NCI-H526 treated with DMSO at 0.1 percent for 48 hours (cell line): ENCODE results near the gene RNF183.

Experiments used
- DNase-seq: peaks from one replicate; lab custom pipeline; 2025; lab: John Stamatoyannopoulos, UW

Gene RNF183

GRCh38 chr9:113302792-113303418, at the start of gene RNF183:
TSS of gene RNF183 (minus strand) at chr9:113303376. CDS start at chr9:113298184, 5,192 bp downstream.
- DNase-seq = no peak

GRCh38 chr9:113352411-113352810, 49.2 kb upstream of the RNF183 start:
- DNase-seq = no peak

DNA sequence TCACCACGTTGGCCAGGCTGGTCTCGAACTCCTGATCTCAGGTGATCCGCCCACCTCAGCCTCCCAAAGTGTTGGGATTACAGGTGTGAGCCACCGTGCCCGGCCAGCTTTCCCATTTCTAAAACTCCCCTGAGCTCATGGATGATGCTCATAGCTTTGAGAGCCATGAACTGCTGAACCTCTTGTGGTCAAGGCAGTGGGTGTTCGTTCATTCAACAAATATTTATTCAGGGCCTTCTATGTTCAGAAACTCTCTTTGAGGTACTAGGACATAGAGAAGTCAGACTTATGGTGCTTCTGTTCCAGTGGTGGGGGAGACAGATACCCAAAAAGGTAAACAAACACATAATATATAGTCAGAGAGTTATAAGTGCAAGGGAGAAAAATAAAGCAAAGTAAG, 48.8 kb upstream of the RNF183 start:
- no peak for DNase-seq

DNA sequence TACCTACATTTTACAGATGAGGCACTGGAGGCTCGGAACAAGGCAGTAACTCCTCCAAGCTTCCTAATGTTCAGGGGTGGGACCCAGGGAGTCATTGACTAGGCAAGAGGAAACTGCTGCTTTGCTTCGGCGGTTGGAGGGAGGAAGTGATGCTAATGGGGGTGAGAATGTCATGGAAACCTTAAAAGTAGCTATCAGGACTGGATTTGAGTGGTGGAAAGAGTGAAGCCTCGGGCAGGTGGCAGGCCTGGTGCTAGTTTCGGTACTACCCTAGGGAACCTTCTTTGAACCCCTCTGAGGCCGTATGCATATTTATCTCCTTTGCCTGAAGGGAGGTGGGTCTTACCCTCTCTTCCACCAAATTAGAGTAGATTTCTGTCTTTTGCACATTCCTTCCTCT, 47.8 kb upstream of the RNF183 start:
- DNase-seq = no peak

DNA sequence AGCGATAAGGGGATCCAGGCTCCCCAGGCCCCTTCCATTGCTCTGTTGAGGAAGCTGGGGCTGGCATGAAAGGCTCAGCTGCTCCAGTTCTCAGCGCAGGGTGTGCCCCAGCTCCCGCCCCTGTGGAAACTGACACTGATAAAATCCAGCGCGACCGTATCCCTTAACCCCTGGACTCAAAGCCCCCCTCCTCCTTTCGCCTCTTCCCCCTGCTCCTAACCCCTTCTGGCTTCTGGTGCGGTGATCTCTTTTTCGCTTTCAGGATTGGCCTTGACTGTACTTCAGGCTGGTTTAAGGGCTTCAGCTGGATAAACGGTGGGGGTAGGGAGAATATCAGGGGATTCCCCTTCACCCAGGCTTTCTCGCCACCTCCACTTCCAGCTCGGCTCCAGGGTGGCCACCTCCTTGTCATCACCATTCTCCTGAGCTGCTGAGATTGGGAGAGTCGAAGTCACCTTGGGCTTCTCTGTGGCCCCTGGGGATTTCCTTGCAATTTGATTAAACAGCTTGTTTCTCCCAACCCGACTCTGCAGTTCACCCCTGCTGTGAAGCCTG, 47.0 kb upstream of the RNF183 start:
- DNase-seq = no peak

DNA sequence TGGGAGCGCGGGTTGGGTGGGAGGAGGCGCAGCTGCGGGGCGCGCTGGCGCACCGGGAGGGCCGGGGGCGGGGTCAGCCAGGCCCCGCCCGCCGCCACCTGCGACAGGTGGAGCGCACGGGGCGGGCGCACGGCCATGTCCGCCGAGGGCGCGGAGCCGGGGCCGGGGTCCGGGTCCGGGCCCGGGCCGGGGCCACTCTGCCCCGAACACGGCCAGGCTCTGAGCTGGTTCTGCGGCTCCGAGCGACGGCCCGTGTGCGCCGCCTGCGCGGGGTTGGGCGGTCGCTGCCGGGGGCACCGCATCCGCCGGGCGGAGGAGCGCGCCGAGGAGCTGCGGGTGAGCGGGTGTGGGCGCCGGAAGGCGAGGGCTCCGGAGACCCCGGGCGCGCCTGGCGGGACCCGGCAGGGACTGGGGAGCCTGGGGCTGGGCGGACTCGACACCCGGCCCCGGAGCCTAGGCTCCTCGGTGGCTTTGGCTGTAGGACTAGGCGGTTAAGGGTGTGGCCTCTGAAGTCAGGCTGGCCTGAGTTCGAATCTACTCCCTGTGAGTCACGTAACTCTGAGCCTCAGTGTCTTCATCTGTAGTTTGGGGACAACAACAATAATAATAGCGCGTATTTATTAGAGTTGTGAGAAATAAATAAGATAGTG, 46.4 kb upstream of the RNF183 start, which contains the start of gene BSPRY:
Gene BSPRY (plus strand): TSS at position 97 of the 650 bp plus-strand sequence. CDS start 39 bp downstream, at position 136.
- no peak for DNase-seq

GRCh38 chr9:113349066-113349444, 45.9 kb upstream of the RNF183 start:
- DNase-seq = no peak

GRCh38 chr9:113348437-113348836, 45.3 kb upstream of the RNF183 start:
- DNase-seq = no peak

DNA sequence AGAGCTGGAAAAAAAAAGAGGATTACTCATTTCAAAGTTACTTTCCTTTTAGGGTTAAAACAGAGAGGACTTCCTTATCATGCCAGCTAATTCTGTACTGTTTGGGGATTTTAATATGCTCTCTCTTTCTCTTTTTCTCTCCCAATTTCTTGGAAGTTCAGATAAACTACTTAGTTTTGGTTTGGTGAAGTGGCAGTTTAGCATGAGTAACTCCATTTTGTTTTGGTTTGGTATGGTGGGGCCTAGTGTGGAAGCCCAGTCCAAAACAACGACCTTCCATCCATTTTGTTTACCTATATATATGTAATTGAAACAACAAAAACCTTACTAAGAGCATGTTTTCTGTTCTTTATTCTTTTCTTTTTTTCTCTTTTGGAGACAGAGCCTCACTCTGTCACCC, 42.5 kb upstream of the RNF183 start:
- no peak for DNase-seq

- no peak for DNase-seq
These were observed 42.0 kb upstream of the RNF183 start for GRCh38 chr9:113345190-113345589.

DNA sequence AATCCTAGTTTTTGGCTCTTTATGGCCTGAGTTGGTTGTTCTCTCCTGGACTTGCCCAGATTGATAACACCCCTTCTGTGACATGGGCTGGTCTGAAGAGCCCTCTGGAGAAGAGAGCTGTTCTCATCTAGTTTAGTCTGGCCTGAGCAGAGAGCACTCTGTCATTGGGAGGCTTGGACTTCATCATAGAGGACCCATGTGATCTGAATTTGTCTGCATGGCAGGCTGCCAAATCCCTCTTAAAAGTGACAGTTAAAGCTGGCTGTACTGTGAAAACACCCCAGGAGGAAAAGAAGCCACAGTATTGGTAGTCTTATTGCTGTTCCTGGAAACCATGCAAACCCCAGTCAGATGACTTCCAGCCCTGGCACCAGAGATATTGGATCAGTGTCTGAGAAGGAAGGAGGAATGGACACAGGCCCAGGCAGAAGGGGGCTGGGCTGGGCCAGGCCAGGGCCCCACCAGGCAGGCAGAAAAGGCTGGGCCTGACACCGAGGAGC, 40.6 kb upstream of the RNF183 start:
- DNase-seq = no peak

DNA sequence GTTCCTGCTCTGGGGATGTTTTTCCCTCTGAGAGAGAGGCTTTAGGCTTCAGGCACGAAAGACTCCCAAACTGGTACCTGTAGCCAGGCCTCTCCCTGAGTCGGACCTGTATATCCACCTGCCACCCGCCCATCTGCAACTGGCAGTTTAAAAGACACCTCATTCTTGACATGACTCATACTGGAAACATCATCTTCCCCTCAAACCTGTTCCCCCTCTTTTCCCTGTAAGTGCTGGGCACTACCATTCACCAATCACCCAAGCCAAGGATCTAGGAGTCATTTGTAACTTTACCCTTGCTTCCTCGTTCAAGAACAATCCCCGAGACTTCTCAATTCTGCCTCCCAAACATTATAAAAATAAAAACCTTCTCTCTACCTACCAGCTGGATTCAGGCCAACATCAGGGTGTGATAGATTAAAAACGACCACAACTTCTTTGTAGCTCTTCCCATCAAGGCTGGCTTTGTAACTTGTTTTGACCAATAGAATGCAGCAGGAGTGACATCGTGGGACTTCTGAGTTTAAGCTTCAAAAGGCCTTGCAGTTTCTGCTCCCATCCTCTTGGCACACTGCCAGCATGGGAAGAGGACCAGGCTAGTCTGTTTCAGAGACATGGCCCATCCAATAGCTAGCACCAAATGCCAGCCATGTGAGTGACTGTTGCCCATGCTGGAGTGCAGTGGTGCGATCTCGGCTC, 38.7 kb upstream of the RNF183 start:
- DNase-seq = no peak

GRCh38 chr9:113340011-113340699, 37.0 kb upstream of the RNF183 start, which contains the start of gene WDR31:
TSS of gene WDR31 (minus strand) at chr9:113340275. CDS start at chr9:113332022, 8,253 bp downstream.
- DNase-seq = peak; percentile 40

DNA sequence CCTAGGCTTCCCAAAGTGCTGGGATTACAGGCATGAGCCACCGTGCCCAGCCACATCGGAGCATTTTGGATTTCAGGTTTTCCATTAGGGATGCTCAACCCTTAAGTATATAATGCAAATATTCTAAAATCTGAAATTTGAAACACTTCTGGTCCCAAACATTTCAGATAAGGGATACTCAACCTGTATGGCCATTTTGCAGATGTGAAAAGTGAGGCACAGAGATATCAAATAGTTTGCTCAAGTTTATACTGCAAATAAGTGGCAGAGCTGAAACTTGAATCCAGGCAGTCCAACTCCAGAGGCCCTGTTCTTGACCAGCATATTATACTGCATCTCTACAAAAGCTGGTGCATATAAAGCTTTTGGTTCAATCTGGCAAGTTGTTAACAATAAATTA, 34.5 kb upstream of the RNF183 start:
- DNase-seq = no peak

GRCh38 chr9:113331780-113332179, 28.6 kb upstream of the RNF183 start:
- no peak for DNase-seq

- DNase-seq = no peak
These were observed 25.0 kb upstream of the RNF183 start for GRCh38 chr9:113328045-113328782.

GRCh38 chr9:113326230-113326629, 23.1 kb upstream of the RNF183 start:
- DNase-seq = no peak

DNA sequence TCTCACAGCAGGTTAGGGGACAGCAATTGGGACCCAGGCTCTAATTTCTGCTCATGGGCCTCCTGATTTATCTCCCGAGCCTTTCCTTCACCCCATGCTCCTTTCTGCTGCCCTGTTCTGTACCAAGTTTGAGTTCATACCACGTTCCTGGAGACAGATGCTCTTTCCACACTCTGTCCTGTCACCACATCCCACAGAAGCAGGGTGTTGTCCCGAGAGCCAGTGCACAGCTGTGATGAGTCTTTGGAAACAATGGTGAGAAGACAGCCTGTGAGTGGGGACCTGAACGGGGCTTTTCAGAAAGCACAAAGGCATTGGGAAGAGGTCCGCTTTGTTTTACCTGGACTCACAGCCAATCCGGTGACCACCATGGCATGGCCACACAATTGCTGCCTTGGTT, 19.5 kb upstream of the RNF183 start:
- no peak for DNase-seq

GRCh38 chr9:113320051-113320450, 16.9 kb upstream of the RNF183 start:
- DNase-seq = no peak

- DNase-seq = no peak
These were observed 15.9 kb upstream of the RNF183 start for GRCh38 chr9:113319054-113319453.

DNA sequence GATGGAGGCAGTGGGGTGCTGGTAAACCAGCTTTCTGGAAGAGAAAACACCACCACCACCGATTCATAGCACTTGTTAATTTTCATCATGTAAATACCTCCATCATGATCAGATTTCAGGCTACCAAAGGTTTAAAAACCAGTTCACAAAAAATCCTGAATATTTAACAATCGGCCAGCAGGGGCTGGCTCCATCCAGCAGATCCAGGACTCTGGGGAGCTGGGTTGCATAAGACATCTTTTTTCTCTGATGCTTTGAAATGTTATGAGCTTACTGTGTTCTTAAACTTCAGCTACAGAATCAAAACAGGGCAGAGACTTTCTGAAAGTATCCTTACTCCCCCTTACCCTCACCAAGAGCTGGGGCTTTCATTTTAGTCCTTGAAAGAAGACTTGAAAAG, 14.6 kb upstream of the RNF183 start:
- no peak for DNase-seq
